DMS153 treated with DMSO at 0.1 percent for 48 hours (cell line): ENCODE results near the gene MXI1.

ENCODE experiments used
- DNase-seq: peaks from one replicate; lab custom pipeline; 2025; ENCODE audit not compliant: unreplicated experiment; lab: John Stamatoyannopoulos, UW

Gene MXI1

GRCh38 chr10:110207011-110207804 lies at the start of gene MXI1:
TSS of gene MXI1 (plus strand) at chr10:110207605. CDS start at chr10:110207809, 204 bp downstream.
- peak; percentile 35 for DNase-seq

GRCh38 chr10:110158051-110159005 lies 49.1 kb upstream of the MXI1 start:
- DNase-seq, result no peak

GRCh38 chr10:110160081-110160480 lies 47.3 kb upstream of the MXI1 start:
- DNase-seq, result no peak

GRCh38 chr10:110160522-110160921 lies 46.9 kb upstream of the MXI1 start:
- no peak for DNase-seq

- no peak for DNase-seq
Observed at GRCh38 chr10:110162741-110163145, 44.7 kb upstream of the MXI1 start.

- DNase-seq, result peak; percentile 25
Observed at GRCh38 chr10:110163192-110163773, 44.1 kb upstream of the MXI1 start.

- DNase-seq, result no peak
Observed at GRCh38 chr10:110163841-110164240, 43.6 kb upstream of the MXI1 start.

- no peak for DNase-seq
Observed at GRCh38 chr10:110165239-110165638, 42.2 kb upstream of the MXI1 start.

GRCh38 chr10:110167149-110167548 lies 40.3 kb upstream of the MXI1 start:
- no peak for DNase-seq

- no peak for DNase-seq
Observed at GRCh38 chr10:110168601-110169481, 38.6 kb upstream of the MXI1 start.

- no peak for DNase-seq
Observed at GRCh38 chr10:110169586-110169985, 37.8 kb upstream of the MXI1 start.

- no peak for DNase-seq
Observed at GRCh38 chr10:110170142-110170971, 37.0 kb upstream of the MXI1 start.

- DNase-seq, result no peak
Observed at GRCh38 chr10:110171032-110171431, 36.4 kb upstream of the MXI1 start.

- no peak for DNase-seq
Observed at GRCh38 chr10:110172155-110172554, 35.2 kb upstream of the MXI1 start.

- DNase-seq, result peak; percentile 47
Observed at GRCh38 chr10:110174201-110174600, 33.2 kb upstream of the MXI1 start.

GRCh38 chr10:110174816-110175215 lies 32.6 kb upstream of the MXI1 start:
- no peak for DNase-seq

- DNase-seq, result no peak
Observed at GRCh38 chr10:110175406-110175805, 32.0 kb upstream of the MXI1 start.

GRCh38 chr10:110176141-110177030 lies 31.0 kb upstream of the MXI1 start:
- DNase-seq, result no peak

- no peak for DNase-seq
Observed at GRCh38 chr10:110179220-110179619, 28.2 kb upstream of the MXI1 start.
